Smooth muscle cell (in vitro differentiated cells): ENCODE data around the gene ETV3L. TPM values are rescaled to one million over a fixed set of nuclear protein-coding genes. Genes with fewer than 3 reads are reported as not detected.

Experiments used
- DNase-seq: peaks from one replicate; lab custom pipeline; 2025; ENCODE audit not compliant: unreplicated experiment; lab: John Stamatoyannopoulos, UW
- H2AFZ ChIP-seq: fragments of 200-600 bp; sonication (generic); 2 replicates; pipeline ENCODE4 v1.6.0; 2016; ENCODE audit warnings: antibody characterized with exemption, low read depth, mild to moderate bottlenecking
- H3F3A ChIP-seq: fragments of 200-600 bp; sonication (generic); 2 replicates; pipeline ENCODE4 v1.6.0; 2017; ENCODE audit warnings: antibody characterized with exemption, low read depth
- H3K27ac ChIP-seq: fragments of 200-600 bp; sonication (generic); 2 replicates; pipeline ENCODE4 v1.5.1; 2016; ENCODE audit warnings: low read depth, mild to moderate bottlenecking
- H3K27me3 ChIP-seq: fragments of 200-600 bp; sonication (generic); 2 replicates; pipeline ENCODE4 v1.6.1; 2016; ENCODE audit warnings: low read depth, mild to moderate bottlenecking
- H3K36me3 ChIP-seq: fragments of 200-600 bp; sonication (generic); 2 replicates; pipeline ENCODE4 v1.5.1; 2016; ENCODE audit warnings: low read depth
- H3K4me1 ChIP-seq: fragments of 200-600 bp; sonication (generic); 2 replicates; pipeline ENCODE4 v1.5.1; 2016; ENCODE audit warnings: low read depth
- H3K4me2 ChIP-seq: fragments of 200-600 bp; sonication (generic); 2 replicates; pipeline ENCODE4 v1.6.0; 2016; ENCODE audit warnings: mild to moderate bottlenecking
- H3K4me3 ChIP-seq: fragments of 200-600 bp; sonication (generic); 2 replicates; pipeline ENCODE4 v1.5.1; 2016; ENCODE audit warnings: mild to moderate bottlenecking
- H3K79me2 ChIP-seq: fragments of 200-600 bp; sonication (generic); 2 replicates; pipeline ENCODE4 v1.6.0; 2016; ENCODE audit warnings: low read depth, mild to moderate bottlenecking
- H3K9ac ChIP-seq: fragments of 200-600 bp; sonication (generic); 2 replicates; pipeline ENCODE4 v1.6.0; 2016; ENCODE audit warnings: low read depth
- H3K9me3 ChIP-seq: fragments of 200-600 bp; sonication (generic); replicated peaks from 2 replicates; pipeline ENCODE4 v1.5.1; 2016; ENCODE audit warnings: low read depth
- H4K20me1 ChIP-seq: fragments of 200-600 bp; sonication (generic); 2 replicates; pipeline ENCODE4 v1.6.0; 2016; ENCODE audit warnings: low read depth
- CTCF ChIP-seq: fragments of 200-600 bp; sonication (generic); IDR thresholded peaks from 2 replicates; pipeline ENCODE4 v1.5.1; 2017; ENCODE audit warnings: borderline replicate concordance, mild to moderate bottlenecking, antibody characterized with exemption; ENCODE audit not compliant: insufficient read depth, poor library complexity, severe bottlenecking
- WGBS: methylation state at CpG from one replicate; pipeline ENCODE4 v1.1.7; 2016; ENCODE audit warnings: low lambda C conversion rate; 5-methylcytosine and 5-hydroxymethylcytosine counted together
- polyA plus RNA-seq: library from polyadenylated mRNA; unstranded; fragments of >200 nt; fragmentation: Nextera tagmentation; extraction: Ambion mirVana; gene quantifications from 2 replicates; pipeline ENCODE4 v1.2.1, GENCODE V29; 2016
- total RNA-seq: library from RNA; depleted of rRNA; stranded (reverse); fragments of >200 nt; gene quantifications from 2 replicates; pipeline ENCODE4 v1.2.3, GENCODE V29; 2014

The ETV3L gene
- total and polyA plus RNA-seq, 2 experiments from 2014 or later, result not detected

- Histone ChIP-seq H3F3A (peaks cover 4% of the 10 kb centered on the region), H2AFZ (peak within 1 kb of the TSS; percentile 96), H3K36me3 (no peaks in the 10 kb centered on the region), H4K20me1 (peaks cover 38% of the 10 kb centered on the region), H3K79me2 (peaks cover 46% of the 10 kb centered on the region), H3K4me1 (peaks cover 33% of the 10 kb centered on the region), H3K9ac (peak within 1 kb of the TSS; percentile 85), H3K4me2 (peak within 1 kb of the TSS; percentile 98), H3K4me3 (peak within 1 kb of the TSS; percentile 72), H3K27ac (peak within 1 kb of the TSS; percentile 81), H3K27me3 (no peaks in the 10 kb centered on the region), H3K9me3 (no peaks in the 10 kb centered on the region)
- 1% methylated on average over 55 of the region's 120 CpGs for WGBS
- no peak for TF ChIP-seq CTCF
- peak; percentile 70 for DNase-seq
Measured at GRCh38 chr1:157045250-157046218, 54.1 kb downstream of the ETV3L start, which contains the start of gene ARHGEF11. Gene ARHGEF11, minus strand, starts transcription at chr1:157045742. Its CDS starts 1,412 bp downstream, at chr1:157044330.

- Histone ChIP-seq H3K27ac (no peak overlapping the region), H3K9ac (peak overlapping the region; percentile 85), H4K20me1 (peaks cover 50% of the 10 kb centered on the region), H2AFZ (no peak overlapping the region), H3K4me1 (peaks cover 33% of the 10 kb centered on the region), H3K4me2 (peak overlapping the region; percentile 98), H3K79me2 (peaks cover 58% of the 10 kb centered on the region), H3K4me3 (peak overlapping the region; percentile 72), H3K36me3 (no peaks in the 10 kb centered on the region), H3F3A (peaks cover 4% of the 10 kb centered on the region), H3K9me3 (no peaks in the 10 kb centered on the region), H3K27me3 (no peaks in the 10 kb centered on the region)
- DNase-seq, result no peak
- TF ChIP-seq CTCF, result no peak
- WGBS, result 29% methylated on average over 6 of the region's 6 CpGs
Measured at GRCh38 chr1:157044326-157044725, 55.3 kb downstream of the ETV3L start.

- Histone ChIP-seq H3K9me3 (no peaks in the 10 kb centered on the region), H3K4me3 (peak overlapping the region; percentile 72), H3K4me2 (peak overlapping the region; percentile 98), H3K9ac (no peak overlapping the region), H3K36me3 (no peaks in the 10 kb centered on the region), H3K27me3 (no peaks in the 10 kb centered on the region), H3F3A (peaks cover 4% of the 10 kb centered on the region), H3K4me1 (peaks cover 33% of the 10 kb centered on the region), H4K20me1 (peaks cover 57% of the 10 kb centered on the region), H3K27ac (no peak overlapping the region), H3K79me2 (peaks cover 65% of the 10 kb centered on the region), H2AFZ (no peak overlapping the region)
- DNase-seq, result no peak
- WGBS, result 74% methylated on average over 2 of the region's 2 CpGs
- no peak for TF ChIP-seq CTCF
Measured at GRCh38 chr1:157043685-157044084, 55.9 kb downstream of the ETV3L start.
